HG03460 (cell line): ENCODE data around the gene GAK.

Experiments
- ATAC-seq: cut with Tn5 transposase; IDR thresholded peaks from one replicate; pipeline ENCODE4 v1.9.1; 2021; ENCODE audit not compliant: unreplicated experiment

GAK gene

DNA sequence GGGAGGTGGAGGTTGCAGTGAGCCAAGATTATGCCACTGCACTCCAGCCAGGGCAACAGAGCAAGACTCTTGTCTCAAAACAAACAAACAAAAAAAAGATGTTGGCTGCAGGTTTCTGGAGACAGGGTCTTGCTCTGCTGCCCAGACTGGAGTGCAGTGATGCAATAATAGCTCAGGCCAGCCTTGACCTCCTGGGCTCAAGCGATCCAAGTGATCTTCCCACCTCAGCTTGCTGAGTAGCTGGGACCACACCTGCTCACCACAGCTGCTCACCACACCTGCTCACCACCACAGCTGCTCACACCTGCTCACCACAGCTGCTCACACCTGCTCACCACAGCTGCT is 76.3 kb downstream of the GAK start:
- no peak for ATAC-seq

DNA sequence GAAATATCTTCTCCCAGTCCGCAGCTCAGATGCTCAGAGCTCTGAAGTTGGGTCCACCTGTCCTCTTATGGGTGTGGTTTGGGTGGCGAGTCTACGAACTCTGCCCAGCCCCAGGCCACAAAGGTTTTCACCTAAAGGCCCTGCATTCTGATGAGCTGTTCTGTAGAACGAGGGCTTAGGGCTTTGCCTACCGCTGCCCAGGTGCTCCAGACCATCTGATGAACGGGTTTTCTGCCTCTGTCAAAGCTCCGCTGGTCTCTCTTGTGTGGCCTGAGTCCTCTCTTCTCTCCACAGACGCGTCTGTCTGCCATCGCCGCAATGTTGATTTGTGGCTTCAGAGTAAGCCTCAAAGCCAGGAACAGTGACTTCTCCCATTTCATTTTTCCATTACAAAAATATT is 77.8 kb downstream of the GAK start:
- ATAC-seq: no peak

DNA sequence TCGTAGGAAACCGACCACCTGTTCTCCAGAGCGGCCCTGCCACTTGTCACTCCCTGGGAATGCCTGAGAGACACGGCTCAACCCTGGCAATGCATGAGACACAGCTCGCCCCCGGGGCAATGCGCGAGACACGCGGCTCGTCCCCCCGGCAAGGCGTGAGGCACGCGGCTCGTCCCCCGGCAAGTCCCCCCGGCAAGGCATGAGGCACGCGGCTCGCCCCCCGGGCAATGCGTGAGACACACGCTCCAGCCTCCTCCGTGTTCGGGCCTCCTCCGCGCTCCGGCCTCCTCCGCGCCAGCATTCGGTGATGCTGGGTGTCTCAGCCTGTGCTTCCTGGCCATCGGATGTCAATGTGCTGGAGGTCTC is 78.7 kb downstream of the GAK start:
- no peak for ATAC-seq

DNA sequence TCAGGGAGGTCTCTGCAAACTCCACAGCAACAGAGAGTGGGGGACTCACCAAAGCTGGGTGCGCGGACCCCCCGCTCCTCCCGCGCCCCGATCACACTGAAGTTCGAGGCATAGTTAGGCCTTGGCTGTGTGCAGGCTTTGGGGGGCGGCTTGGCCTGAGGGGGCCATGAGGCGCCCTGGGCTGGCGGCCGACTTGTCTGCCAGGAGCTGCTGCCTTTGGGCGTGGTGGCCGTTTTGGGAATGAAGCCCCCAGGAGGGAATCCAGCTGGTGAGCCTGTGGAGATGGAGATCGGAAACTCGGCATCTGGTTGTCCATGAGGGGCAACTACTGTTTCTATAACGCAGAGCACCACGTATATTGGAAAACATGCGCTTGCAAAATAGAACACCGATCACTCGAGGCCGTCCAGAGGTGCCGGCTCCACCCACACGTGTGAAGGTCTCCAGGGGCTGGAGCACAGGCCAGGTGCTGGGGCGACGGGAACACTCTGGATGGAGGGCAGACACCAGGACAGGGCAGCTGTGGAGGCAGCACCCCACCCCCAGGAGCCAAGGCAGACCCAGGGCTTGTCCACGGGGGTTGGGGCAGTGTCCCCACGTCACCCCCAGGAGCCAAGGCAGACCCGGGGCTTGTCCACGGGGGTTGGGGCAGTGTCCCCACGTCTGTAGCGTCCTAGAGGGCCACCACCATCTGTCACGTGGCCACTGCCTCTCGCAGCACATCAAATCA is 80.2 kb downstream of the GAK start:
- ATAC-seq: no peak

DNA sequence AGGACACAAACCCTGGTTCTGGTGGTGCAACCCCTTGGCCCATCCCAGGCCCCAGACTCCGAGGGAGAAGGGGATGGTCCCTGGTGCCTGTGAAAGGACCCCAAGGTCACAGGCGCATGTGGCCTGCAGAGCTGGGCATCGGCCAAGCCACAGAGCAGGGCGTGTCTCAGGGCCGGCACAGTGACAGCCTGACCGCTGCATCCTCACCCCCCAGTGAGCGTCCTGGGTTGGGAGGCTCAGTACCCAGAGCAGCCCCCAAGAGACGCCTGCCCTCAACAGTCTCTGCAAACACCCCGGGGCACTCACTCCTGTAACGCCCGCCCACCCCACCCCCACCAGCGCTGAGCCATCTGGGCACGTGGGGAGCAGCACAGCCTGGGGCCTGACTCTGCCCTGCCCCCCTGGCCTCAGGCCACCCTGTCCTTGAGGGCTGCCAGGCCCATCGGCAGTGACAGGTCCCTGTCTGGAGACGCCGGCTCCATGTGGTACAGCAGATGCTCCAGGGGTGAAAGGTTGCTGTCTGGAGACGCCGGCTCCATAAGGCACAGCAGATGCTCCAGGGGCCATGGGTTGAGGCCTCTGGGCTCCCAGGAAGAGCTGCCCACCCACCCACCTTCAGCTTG is 81.7 kb downstream of the GAK start:
- ATAC-seq: no peak

DNA sequence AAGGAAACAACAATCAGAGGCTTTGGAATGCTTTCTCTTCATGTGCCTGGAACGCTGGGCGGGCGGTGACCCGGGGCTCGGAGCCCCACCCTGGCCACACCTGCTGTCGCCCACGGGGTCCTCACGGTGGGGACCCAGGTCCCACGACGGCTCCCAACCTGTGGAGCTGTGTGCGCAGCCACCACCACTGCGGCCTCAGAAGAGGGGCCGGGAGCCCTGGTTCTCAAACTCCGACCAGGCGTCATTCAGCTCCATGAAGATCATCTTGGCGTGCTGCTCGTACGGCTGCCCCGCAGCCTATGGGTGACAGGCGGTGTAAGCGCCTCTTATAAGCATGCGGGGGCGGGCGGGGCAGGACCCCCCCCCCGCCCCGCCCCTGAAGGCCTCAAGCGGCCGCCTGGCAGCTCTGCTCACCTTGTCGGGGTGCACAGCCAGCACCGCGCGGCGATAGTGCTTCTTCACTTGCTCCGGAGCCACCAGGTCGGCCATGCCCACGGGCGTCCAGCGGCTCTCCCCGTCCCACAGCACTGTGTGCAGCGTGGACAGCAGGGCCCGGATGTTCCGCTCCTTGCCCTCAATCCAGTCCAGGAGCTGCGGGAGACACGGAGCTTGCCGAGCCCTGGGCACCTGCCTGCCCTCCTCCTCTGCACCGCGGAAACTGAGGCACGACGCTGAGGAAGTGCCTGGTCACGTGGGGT is 82.5 kb downstream of the GAK start:
- no peak for ATAC-seq

DNA sequence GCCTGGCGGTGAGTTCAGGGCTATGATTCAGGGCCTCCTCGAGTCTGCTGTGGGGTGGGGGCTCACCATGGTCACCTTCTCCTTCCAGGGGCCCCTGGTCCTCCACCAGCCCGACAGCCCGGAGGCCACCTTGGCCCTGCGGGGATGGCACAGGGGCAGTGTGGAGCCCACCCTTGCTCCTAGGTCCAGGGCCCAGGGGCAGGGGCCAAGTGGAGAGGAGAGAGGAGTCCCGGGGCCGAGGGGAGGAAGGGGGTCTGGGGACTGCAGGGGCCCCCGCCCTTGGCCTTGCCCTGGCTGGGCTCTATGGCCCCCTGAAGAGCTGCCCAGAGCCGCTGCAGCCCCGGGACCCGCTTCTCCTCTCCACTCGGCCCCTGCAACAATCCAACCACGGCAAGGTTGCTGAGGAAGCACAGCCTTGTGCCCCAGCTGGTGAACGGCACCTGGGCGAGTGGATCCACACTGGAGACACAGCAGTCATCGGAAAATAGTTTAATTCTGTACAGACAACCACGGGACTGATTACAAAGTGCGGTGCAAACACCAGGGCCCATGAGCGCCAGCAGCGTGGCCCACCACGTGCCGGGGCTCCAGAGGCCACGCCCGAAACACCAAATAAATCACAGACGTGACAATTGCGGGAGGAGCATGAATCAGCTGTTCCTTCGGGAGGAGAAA is 83.2 kb downstream of the GAK start:
- no peak for ATAC-seq

DNA sequence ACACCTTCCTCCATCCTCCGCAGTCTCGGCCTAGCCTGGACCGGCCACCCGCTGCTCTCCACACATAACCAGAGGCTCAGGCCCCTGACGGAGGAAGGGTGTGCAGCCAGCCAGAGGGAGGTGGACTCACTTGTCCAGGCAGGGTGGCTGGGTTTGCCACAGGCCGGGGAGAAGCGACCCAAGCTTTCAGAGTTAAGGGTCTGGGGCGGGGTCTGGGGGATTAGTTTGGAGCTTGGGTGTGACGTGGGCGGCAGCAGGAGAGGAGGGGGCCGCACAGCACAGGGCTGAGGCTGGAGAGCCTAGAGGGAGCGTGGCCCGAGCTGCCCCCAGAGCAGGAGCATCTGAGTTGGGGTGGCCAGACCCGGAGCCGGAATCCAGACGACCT is 83.8 kb downstream of the GAK start:
- ATAC-seq: no peak

DNA sequence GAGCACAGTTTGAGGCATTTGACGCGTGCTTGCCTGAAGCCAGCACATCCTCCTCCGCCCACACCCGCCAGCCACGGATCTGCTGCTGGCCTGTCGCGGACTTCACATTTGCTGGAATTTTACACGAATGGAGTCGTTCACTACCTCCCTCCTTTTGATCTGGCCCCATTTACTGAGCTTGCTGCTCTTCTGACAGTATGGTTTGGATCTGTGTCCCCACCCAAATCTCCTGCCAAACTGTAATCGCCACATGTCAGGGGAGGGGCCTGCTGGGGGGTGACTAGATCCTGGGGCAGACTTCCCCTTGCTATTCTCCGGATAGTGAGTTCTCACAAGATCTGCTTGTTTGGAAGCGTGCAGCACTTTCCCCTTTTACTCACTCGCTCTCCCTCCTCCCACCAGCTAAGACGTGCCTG is 86.3 kb downstream of the GAK start:
- no peak for ATAC-seq

DNA sequence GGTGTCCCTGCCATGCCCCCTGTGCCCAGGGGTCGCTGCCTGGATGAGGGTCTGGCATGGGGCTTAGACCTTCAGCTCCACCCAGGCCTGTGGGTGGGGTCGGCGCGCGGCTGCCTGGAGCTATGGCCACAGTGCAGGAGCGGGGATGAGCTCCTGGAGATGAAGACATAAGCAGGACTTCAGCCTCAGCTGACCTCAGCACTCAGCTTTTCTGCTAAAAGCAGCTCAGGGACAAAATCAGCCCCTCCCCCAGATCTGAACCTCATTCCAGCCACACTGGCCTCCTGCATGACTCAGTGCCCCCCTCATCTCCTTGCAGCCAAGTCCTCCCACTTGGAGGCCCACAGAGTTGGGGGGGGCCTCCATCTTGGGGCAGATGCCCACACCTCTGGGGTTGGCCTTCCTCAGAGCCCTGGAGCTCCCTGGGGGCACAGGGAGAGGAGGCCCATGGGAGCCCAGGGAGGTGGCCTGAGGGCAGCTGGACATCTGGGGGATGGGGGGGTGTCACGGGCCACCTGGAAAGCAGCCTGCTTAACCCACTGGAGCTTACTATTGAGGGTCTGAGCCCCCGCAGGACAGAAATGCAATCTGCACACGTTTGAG is 86.8 kb downstream of the GAK start:
- no peak for ATAC-seq

DNA sequence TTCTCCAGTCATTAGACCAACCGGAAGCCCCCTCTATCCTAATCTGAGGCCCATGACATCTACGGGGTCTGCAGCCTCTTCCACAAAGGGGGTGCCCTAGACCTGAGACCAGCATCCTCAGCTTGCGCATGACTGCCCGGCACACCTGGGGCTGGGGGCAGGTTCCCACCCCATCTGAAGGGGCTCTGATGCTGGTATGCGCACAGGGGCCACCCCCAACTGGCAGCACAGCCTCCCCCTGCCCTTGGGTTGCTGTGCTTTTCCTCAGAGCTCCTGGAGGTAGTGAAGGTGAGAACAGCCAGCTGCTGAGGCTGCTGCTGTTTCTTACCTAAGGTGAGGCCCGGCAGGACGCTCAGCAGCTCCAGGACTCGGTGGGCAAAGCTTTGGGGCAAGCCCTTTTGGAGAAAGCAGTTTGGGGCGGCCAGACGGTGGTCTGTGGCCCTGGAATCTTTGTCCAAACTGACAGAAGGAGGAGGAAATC is 87.3 kb downstream of the GAK start:
- no peak for ATAC-seq

DNA sequence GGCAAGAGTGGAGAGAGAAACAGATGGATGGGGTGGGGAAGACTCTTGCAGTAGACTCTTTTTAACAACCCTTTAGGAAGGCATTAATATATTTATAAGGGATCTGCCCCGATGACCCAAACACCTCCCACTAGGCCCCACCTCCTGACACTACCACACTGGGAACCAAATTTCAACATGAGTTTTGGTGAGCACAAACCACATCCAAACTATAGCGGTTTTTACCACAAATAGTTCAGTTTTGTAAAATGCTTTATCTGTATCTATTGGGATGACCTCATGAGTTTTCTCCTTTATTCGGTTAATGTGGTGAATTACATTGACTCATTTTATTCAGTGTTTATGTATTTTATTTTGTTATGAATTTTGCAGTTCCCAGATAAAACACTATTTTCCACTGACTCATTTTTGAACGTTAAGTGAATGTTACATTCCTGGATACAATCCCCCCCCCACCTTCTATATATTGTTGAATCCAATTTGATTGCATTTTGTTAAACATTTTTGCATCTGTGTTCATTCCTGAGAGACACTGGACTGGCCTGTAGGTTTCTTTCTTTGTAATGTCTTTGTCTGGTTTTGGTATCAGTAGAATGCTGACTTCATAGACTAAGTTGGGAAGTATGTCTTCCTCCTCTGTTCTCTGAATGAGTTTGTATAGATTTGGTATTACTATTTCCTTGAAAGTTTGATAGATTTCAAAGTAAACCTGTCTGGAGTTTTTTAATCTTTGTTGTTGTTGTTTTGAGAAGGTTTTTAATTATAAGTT is 92.3 kb downstream of the GAK start:
- no peak for ATAC-seq

DNA sequence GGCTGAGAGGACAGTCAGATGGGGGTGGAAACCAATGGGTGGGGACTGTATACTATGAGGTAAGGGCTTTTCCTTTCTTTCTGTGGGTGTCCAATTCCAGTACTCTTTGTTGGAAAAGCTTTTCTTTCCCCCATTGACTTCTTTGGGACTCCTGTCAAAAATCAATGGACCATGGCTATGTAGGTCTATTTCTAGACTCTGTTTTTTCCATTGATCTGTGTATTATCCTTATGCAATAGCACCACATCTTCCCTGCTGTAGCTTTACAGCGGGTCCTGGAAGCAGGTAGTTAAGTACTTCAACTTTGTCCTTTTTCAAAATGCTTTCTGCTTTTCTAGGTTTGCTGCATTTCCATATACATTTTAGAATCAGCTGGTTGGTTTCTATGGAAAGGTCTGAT is 94.3 kb downstream of the GAK start:
- ATAC-seq: no peak

DNA sequence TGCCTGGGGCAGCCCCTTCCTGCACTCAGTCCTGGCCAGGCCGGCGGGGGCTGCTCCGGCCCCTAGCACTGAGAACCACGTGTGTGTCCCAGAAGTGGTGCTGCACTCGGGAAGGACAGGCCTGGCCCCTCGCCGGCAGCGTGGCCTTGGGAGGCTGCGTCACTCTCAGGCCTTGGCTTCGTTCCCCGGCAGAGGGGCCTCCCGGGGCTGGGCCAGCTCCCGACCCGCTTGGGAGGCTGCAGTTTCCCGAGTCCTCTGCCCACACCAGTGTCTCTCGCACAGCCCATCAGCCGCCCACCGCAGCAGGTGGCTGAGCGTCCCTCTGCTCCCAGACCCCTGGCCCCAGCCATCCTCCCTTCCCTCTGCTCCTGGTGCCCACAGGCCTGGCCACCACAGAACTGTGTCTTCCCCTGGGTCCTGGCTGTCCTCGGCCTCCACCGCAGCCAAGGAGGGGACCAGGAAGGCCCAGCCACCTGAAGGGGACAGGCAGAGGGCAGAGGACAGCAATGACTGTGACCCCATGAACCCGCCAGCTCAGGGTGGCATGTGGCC is 95.3 kb downstream of the GAK start:
- ATAC-seq: no peak

DNA sequence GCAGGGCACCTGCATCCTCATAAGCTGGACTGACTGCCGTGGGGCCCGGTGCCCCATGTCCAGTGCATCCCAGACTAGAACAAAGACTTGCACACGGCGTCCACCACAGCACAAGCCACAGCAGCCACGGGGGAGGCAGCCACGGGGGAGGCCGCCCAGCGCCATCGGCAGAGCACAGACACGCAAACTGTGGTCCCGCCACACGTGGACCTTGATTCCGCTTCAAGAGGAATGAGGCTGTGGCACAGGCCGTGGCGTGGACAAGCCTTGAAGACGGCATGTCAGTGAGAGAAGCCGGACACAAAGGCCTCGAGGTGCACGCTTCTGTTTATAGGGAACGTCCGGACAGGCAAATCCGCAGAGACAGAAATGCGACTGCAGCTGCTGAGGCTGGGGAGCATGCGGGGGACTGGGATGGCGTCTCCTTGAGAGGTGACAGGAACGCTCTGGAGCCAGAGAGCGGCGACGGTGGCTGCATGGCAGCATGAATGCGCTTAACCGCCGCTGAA is 96.1 kb downstream of the GAK start:
- ATAC-seq: no peak

DNA sequence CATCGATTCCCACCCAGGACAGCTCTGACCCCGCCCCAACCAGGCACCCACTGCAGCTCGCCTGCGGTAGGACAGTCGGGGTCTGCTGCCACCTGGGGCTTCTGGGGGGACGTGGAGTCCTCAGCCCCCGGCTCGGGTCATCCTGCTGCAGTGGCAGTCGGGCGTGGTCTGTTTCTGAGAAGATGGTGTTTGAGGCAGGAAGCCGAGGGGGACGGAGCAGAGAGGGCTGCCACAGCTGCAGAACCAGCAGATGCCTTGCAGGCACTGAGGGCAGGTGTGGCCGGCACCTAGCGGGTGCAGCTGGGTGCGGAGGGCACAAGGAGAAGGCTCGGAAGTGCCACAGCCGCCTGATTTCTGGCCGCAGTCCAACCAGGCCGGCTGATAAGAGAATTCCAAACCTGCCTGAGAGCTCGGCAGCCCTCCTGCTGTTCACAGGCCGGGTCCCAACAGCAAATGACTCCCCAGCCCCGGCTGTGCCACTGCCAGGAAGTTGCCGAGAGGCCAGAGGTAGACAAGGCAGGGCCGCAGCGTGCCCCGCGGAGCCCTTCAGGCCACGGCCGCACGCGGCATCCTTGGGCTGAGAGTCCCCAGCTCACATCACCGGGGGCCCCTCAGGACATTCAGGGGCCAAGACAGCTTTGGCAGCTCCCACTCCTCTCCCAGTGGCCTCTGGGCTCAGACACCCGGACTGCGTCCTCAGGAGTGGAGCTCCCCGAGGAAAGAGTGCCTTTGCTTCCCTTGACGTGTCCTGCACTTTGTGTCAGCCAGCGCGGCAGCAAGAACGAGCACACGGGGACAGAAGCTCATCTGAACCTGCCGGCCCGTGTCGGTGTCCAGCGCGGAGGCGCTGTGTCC is 96.7 kb downstream of the GAK start:
- ATAC-seq: no peak

DNA sequence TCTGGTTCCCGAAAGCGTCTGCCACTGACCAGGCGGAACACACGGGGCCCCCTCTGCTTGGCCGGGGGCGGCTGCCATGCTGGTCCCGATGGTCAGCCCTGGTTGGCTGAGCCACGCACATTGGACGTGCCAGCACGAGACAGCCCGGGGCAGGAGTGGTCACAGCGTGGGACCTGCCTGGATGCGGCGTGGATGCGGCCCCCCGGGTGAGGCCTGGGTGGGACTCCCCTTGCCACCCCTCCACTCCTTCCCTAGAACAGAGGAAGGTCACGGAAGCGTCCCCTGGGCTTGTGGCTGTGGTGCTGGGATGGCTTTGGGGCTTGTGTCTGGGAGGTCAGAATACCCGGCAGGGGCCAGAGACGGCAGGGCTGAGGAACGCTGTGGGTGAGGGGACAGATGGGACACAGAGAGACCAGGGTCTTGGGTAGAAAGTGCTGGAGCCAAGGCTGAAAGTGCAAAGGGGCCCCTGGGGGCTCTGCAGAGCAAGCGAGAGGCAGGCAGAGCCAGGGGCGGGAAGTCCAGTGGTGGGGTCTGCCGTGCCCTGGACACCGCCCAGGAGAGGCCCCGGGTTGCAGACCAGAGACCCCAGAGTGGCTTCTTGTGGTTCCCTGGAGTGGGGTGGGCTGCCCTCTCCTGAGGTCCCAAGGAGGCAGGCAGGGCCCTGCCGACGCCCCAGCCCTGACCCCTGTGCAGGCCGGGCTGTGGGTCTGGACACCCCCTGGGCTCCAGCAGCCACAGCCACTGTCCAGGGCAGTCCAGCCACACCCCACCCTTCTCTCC is 97.6 kb downstream of the GAK start:
- ATAC-seq: no peak

DNA sequence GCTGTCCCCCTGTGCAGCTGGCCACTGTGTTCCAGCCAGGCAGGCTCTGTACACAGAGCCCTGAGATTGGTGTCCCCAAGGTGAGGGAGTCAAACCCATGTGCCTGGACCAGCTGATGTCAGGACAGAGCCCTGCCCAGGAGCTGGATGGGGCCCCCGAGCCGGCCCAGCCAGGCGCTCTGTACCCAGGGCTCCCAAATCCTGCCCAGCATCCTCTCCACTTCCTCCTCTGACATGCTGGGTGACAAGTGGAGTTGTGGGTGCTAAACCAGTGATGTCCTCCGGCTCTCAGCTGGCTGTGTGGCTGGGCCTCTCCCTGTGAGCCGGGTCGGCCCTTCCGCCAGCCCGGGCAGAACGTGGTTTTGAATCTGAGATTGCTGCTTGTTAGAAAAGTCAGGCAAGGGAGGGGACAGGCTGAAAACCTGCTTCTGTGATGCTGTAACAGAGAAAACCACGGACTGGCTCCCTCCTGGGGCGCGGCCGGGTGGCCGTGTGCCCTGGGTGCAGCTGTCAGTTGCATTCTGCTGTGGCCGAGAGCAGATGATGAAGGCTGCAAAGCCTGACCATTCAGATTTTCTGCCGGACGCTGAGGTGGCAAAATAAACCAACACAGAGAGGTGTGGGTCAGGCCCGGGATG is 98.3 kb downstream of the GAK start:
- no peak for ATAC-seq
